Renal pelvis (tissue), 4 donors: ENCODE data around the gene LRRC8B. TPM values are rescaled to one million over a fixed set of nuclear protein-coding genes. Genes with fewer than 3 reads are reported as not detected.

Source experiments
- DNase-seq: peaks from one replicate; pipeline ENCODE4 v3.0.0-alpha.2; 2013
- polyA plus RNA-seq, 3 donors: library from polyadenylated mRNA; unstranded; fragments of 120-200 nt; gene quantifications; one replicate each; pipeline ENCODE4 v1.2.1, GENCODE V29; 2013; ENCODE audit not compliant: insufficient read length in 3 of 3

The LRRC8B gene
- polyA plus RNA-seq, 3 donors: 6.9 to 10.7 (median 8.9) TPM

GRCh38 chr1:89631816-89632656 lies 107.4 kb downstream of the LRRC8B start:
- peak; percentile 29 for DNase-seq

- DNase-seq: peak; percentile 83
These were observed 108.1 kb downstream of the LRRC8B start, which contains the start of gene LRRC8C for GRCh38 chr1:89632657-89633247. Gene LRRC8C, plus strand, starts transcription at chr1:89633120. Its CDS starts 53,354 bp downstream, at chr1:89686474.

GRCh38 chr1:89633248-89633799 lies 108.7 kb downstream of the LRRC8B start:
- DNase-seq: peak; percentile 46

GRCh38 chr1:89633800-89634625 lies 109.4 kb downstream of the LRRC8B start:
- peak; percentile 31 for DNase-seq

GRCh38 chr1:89635825-89636815 lies 111.5 kb downstream of the LRRC8B start:
- DNase-seq: no peak

- no peak for DNase-seq
These were observed 112.9 kb downstream of the LRRC8B start for GRCh38 chr1:89637496-89637895.

- DNase-seq: no peak
These were observed 115.8 kb downstream of the LRRC8B start for GRCh38 chr1:89640440-89640839.

GRCh38 chr1:89641781-89642180 lies 117.2 kb downstream of the LRRC8B start:
- DNase-seq: no peak

GRCh38 chr1:89643577-89643976 lies 118.9 kb downstream of the LRRC8B start:
- DNase-seq: no peak

GRCh38 chr1:89644119-89644814 lies 119.6 kb downstream of the LRRC8B start:
- DNase-seq: no peak

- no peak for DNase-seq
These were observed 121.6 kb downstream of the LRRC8B start for GRCh38 chr1:89646259-89646658.

Other genes starting within 250 kb of the LRRC8B start
- under 1 TPM in 2 of 3 donors, not detected in 1; 0.06 to 0.07 TPM for gene GBP6, start 160.8 kb upstream of the LRRC8B start, polyA plus RNA-seq
- 1 to 10 TPM; 6.0 to 7.0 (median 6.6) TPM for gene LRRC8C, start 108.3 kb downstream of the LRRC8B start, polyA plus RNA-seq